Astrocyte (in vitro differentiated cells and primary cell): ENCODE data around the gene KRTAP3-3. TPM values are rescaled to one million over a fixed set of nuclear protein-coding genes. Genes with fewer than 3 reads are reported as not detected.

Source experiments
- DNase-seq: peaks from one replicate; pipeline ENCODE4 v3.0.0-alpha.2; 2010; ENCODE audit warnings: low read depth
- FAIRE-seq: peaks from 2 replicates; lab custom pipeline; 2011; peaks lifted over from hg19 to GRCh38; lab: Jason Lieb, UNC
- H2AFZ ChIP-seq: 2 replicates; pipeline ENCODE4 v1.6.0; 2012; ENCODE audit warnings: low read depth, low read length, inconsistent platforms
- H3K27ac ChIP-seq: 2 replicates; pipeline ENCODE4 v1.5.1; 2011; ENCODE audit warnings: low read depth, low read length, inconsistent platforms
- H3K27me3 ChIP-seq: 2 replicates; pipeline ENCODE4 v1.6.0; 2011; ENCODE audit warnings: low read length, inconsistent platforms; ENCODE audit not compliant: insufficient read depth
- H3K36me3 ChIP-seq: 2 replicates; pipeline ENCODE4 v1.5.1; 2011; ENCODE audit warnings: low read length, inconsistent platforms; ENCODE audit not compliant: insufficient read depth
- H3K4me1 ChIP-seq: 2 replicates; pipeline ENCODE4 v1.5.1; 2011; ENCODE audit warnings: low read length, inconsistent platforms; ENCODE audit not compliant: insufficient read depth
- H3K4me2 ChIP-seq: 2 replicates; pipeline ENCODE4 v1.6.0; 2012; ENCODE audit warnings: low read length, inconsistent platforms
- H3K4me3 ChIP-seq: 2 replicates; pipeline ENCODE4 v1.5.1; 2011; ENCODE audit warnings: low read depth, mild to moderate bottlenecking, low read length, inconsistent platforms; ENCODE audit not compliant: insufficient read depth
- H3K79me2 ChIP-seq: 2 replicates; pipeline ENCODE4 v1.6.0; 2012; ENCODE audit warnings: mild to moderate bottlenecking, low read length, inconsistent platforms; ENCODE audit not compliant: insufficient read depth
- H3K9ac ChIP-seq: 2 replicates; pipeline ENCODE4 v1.6.0; 2012; ENCODE audit warnings: mild to moderate bottlenecking, low read length, inconsistent platforms
- H3K9me3 ChIP-seq: 2 replicates; pipeline ENCODE4 v1.5.1; 2012; ENCODE audit warnings: low read depth, mild to moderate bottlenecking, low read length, inconsistent platforms; ENCODE audit not compliant: insufficient read depth
- H4K20me1 ChIP-seq: 2 replicates; pipeline ENCODE4 v1.6.0; 2012; ENCODE audit warnings: low read length, inconsistent platforms; ENCODE audit not compliant: insufficient read depth
- H3K27ac Mint-ChIP-seq: one replicate; pipeline ENCODE4 v1.8.0; 2021; ENCODE audit warnings: mild to moderate bottlenecking, mixed read lengths; ENCODE audit not compliant: unreplicated experiment
- H3K27me3 Mint-ChIP-seq: one replicate; pipeline ENCODE4 v1.8.0; 2021; ENCODE audit warnings: low read depth, mixed read lengths; ENCODE audit not compliant: unreplicated experiment
- H3K36me3 Mint-ChIP-seq: one replicate; pipeline ENCODE4 v1.8.0; 2021; ENCODE audit warnings: low read depth, mixed read lengths; ENCODE audit not compliant: unreplicated experiment
- H3K4me1 Mint-ChIP-seq: one replicate; pipeline ENCODE4 v1.8.0; 2021; ENCODE audit warnings: low read depth, mixed read lengths; ENCODE audit not compliant: unreplicated experiment
- H3K4me3 Mint-ChIP-seq: one replicate; pipeline ENCODE4 v1.8.0; 2021; ENCODE audit warnings: mild to moderate bottlenecking, moderate library complexity, mixed read lengths; ENCODE audit not compliant: unreplicated experiment
- H3K9me3 Mint-ChIP-seq: one replicate; pipeline ENCODE4 v1.8.0; 2021; ENCODE audit warnings: mild to moderate bottlenecking, mixed read lengths; ENCODE audit not compliant: unreplicated experiment
- EZH2 ChIP-seq: IDR thresholded peaks from 2 replicates; pipeline ENCODE4 v1.6.1; 2012; ENCODE audit warnings: mild to moderate bottlenecking, low read length, inconsistent platforms; ENCODE audit not compliant: insufficient read depth
- total RNA-seq: library from RNA; stranded (reverse); gene quantifications from 2 replicates; pipeline ENCODE4 v1.2.1, GENCODE V29; 2021
- TF ChIP-seq, protein P1 (sequence below): IDR thresholded peaks from 2 replicates; pipeline ENCODE4 v1.5.1; 2011; ENCODE audit warnings: low read depth, mild to moderate bottlenecking, inconsistent platforms, low read length, moderate library complexity; ENCODE audit not compliant: insufficient read depth

KRTAP3-3 gene
- total RNA-seq, 1 donor from 2014 or later: not detected

DNA sequence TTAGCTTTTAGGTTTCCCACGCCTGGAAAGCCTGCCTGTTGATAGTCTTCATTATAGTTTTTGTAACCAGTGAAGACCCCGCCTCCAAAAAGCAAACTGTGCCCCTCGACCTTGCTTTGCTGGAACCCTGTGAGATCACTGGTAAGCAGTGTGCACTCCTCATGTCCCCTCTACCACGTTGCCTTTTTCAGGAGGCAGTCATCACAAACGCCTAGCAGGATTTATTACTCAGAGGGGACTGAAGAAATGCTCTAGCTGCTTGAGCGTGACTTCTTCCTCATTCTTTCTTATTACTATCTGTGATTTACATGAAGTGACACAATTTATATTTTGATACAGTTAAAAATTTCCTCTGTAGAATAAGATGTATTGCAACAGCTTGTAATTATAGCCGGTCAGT lies 21.5 kb upstream of the KRTAP3-3 start:
- no peaks in the 10 kb centered on the region for H3K9me3 Mint-ChIP-seq
- TF ChIP-seq EZH2: no peak
- TF ChIP-seq, protein P1, sequence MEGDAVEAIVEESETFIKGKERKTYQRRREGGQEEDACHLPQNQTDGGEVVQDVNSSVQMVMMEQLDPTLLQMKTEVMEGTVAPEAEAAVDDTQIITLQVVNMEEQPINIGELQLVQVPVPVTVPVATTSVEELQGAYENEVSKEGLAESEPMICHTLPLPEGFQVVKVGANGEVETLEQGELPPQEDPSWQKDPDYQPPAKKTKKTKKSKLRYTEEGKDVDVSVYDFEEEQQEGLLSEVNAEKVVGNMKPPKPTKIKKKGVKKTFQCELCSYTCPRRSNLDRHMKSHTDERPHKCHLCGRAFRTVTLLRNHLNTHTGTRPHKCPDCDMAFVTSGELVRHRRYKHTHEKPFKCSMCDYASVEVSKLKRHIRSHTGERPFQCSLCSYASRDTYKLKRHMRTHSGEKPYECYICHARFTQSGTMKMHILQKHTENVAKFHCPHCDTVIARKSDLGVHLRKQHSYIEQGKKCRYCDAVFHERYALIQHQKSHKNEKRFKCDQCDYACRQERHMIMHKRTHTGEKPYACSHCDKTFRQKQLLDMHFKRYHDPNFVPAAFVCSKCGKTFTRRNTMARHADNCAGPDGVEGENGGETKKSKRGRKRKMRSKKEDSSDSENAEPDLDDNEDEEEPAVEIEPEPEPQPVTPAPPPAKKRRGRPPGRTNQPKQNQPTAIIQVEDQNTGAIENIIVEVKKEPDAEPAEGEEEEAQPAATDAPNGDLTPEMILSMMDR: no peak
- no peaks in the 10 kb centered on the region for H3K27me3 Mint-ChIP-seq
- H4K20me1 ChIP-seq: no peaks in the 10 kb centered on the region
- H3K36me3 Mint-ChIP-seq: no peaks in the 10 kb centered on the region
- H3K4me2 ChIP-seq: no peak overlapping the region
- no peaks in the 10 kb centered on the region for H3K4me1 ChIP-seq
- H3K27ac Mint-ChIP-seq: no peak overlapping the region
- DNase-seq: no peak
- no peak overlapping the region for H3K4me3 ChIP-seq
- no peak overlapping the region for H3K9ac ChIP-seq
- no peaks in the 10 kb centered on the region for H3K4me1 Mint-ChIP-seq
- H3K79me2 ChIP-seq: no peaks in the 10 kb centered on the region
- no peak overlapping the region for H3K27ac ChIP-seq
- H2AFZ ChIP-seq: no peak overlapping the region
- no peaks in the 10 kb centered on the region for H3K36me3 ChIP-seq
- no peak for FAIRE-seq
- H3K9me3 ChIP-seq: no peaks in the 10 kb centered on the region
- H3K27me3 ChIP-seq: no peaks in the 10 kb centered on the region
- H3K4me3 Mint-ChIP-seq: no peak overlapping the region

DNA sequence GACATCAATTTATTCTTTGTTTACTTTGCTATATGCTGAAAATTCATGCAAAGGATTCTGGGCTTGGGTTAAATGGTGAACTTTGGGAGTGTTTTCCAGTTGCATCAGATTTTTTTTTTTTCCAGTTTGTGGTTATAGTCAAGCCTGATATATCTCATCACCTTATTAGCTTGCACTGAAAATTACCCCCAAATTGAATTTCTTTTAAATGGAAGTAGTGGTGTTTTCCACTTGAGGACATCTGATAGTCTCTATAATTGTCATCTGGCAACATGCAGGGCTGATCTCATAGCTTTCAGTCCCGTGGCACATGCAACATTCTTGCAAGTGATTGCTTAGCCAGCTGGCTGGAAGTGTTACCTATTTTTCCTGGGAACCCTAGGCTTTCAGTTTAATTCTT lies 19.6 kb upstream of the KRTAP3-3 start:
- H3K27me3 Mint-ChIP-seq: no peaks in the 10 kb centered on the region
- H3K9me3 ChIP-seq: no peaks in the 10 kb centered on the region
- H3K4me2 ChIP-seq: no peak overlapping the region
- H3K9me3 Mint-ChIP-seq: no peaks in the 10 kb centered on the region
- no peak overlapping the region for H3K4me3 ChIP-seq
- no peaks in the 10 kb centered on the region for H3K4me1 ChIP-seq
- H3K27ac Mint-ChIP-seq: peak overlapping the region; percentile 41
- no peaks in the 10 kb centered on the region for H3K79me2 ChIP-seq
- H3K36me3 ChIP-seq: no peaks in the 10 kb centered on the region
- FAIRE-seq (no peak), DNase-seq (no peak)
- no peak overlapping the region for H3K9ac ChIP-seq
- no peaks in the 10 kb centered on the region for H4K20me1 ChIP-seq
- TF ChIP-seq, protein P1: no peak
- TF ChIP-seq EZH2: no peak
- H3K4me3 Mint-ChIP-seq: no peak overlapping the region
- H3K36me3 Mint-ChIP-seq: no peaks in the 10 kb centered on the region
- no peak overlapping the region for H2AFZ ChIP-seq
- H3K27ac ChIP-seq: no peak overlapping the region
- H3K4me1 Mint-ChIP-seq: no peaks in the 10 kb centered on the region
- no peaks in the 10 kb centered on the region for H3K27me3 ChIP-seq

DNA sequence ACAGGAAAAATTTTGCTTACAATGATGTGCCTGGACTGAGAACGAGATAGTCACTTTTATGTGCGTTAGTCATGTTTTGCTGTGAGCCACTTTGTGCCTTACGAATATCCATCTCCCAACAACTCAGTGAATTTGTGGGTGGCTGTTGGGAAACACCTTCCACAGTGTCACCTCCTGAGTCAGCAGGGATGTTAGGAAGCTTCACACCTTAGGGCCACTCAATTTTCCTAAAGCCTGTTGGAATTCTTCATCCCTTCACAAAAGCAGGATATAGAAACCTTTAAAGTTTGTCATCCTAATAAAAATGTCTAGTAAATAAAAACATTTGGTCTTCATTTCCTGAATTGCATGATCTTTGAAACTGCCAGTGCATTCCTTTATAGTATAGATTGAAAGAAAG lies 19.2 kb upstream of the KRTAP3-3 start:
- TF ChIP-seq EZH2: no peak
- TF ChIP-seq, protein P1: no peak
- no peak overlapping the region for H3K27ac Mint-ChIP-seq
- Histone ChIP-seq H3K4me1 (no peaks in the 10 kb centered on the region), H3K9ac (no peak overlapping the region), H2AFZ (no peak overlapping the region), H3K79me2 (no peaks in the 10 kb centered on the region), H3K27me3 (no peaks in the 10 kb centered on the region), H3K4me2 (no peak overlapping the region), H3K4me3 (no peak overlapping the region), H3K27ac (no peak overlapping the region), H4K20me1 (no peaks in the 10 kb centered on the region), H3K36me3 (no peaks in the 10 kb centered on the region), H3K9me3 (no peaks in the 10 kb centered on the region)
- H3K27me3 Mint-ChIP-seq: no peaks in the 10 kb centered on the region
- no peak for FAIRE-seq
- no peaks in the 10 kb centered on the region for H3K36me3 Mint-ChIP-seq
- H3K4me3 Mint-ChIP-seq: no peak overlapping the region
- no peak for DNase-seq
- no peaks in the 10 kb centered on the region for H3K9me3 Mint-ChIP-seq
- no peaks in the 10 kb centered on the region for H3K4me1 Mint-ChIP-seq
